ENCODE results near the gene ZNF611.

GRCh38 chr19:52710538-52710937 is 24.3 kb downstream of the ZNF611 start:
- TF ChIP-seq CTCF (IDR thresholded peaks at IDR 0.05; ENCODE audit: borderline replicate concordance, extremely low read depth, low read length, poor library complexity, severe bottlenecking), result no peak
- no peak for TF ChIP-seq EZH2 (IDR thresholded peaks at IDR 0.05; ENCODE audit: borderline replicate concordance, low read depth, low read length, severe bottlenecking)
